Measurements from ENCODE around the gene C11orf52.

C11orf52 gene

GRCh38 chr11:111939836-111940604 is 21.3 kb downstream of the C11orf52 start:
- no peak for DNase-seq

GRCh38 chr11:111941963-111942362 is 23.2 kb downstream of the C11orf52 start:
- DNase-seq = no peak

- DNase-seq = no peak
Measured at GRCh38 chr11:111942829-111943228, 24.1 kb downstream of the C11orf52 start.

GRCh38 chr11:111944139-111944538 is 25.4 kb downstream of the C11orf52 start:
- no peak for DNase-seq

- no peak for DNase-seq
Measured at GRCh38 chr11:111944651-111945051, 25.9 kb downstream of the C11orf52 start.

- DNase-seq = no peak
Measured at GRCh38 chr11:111945198-111945597, 26.5 kb downstream of the C11orf52 start.

- DNase-seq = no peak
Measured at GRCh38 chr11:111946499-111946898, 27.8 kb downstream of the C11orf52 start.

- no peak for DNase-seq
Measured at GRCh38 chr11:111947143-111947542, 28.4 kb downstream of the C11orf52 start.

GRCh38 chr11:111949519-111950426 is 31.1 kb downstream of the C11orf52 start:
- no peak for DNase-seq

- DNase-seq = no peak
Measured at GRCh38 chr11:111951565-111951964, 32.9 kb downstream of the C11orf52 start.

- DNase-seq = no peak
Measured at GRCh38 chr11:111954154-111954553, 35.4 kb downstream of the C11orf52 start.

GRCh38 chr11:111957663-111958444 is 39.1 kb downstream of the C11orf52 start:
- DNase-seq = no peak

GRCh38 chr11:111960916-111961315 is 42.2 kb downstream of the C11orf52 start:
- no peak for DNase-seq

- no peak for DNase-seq
Measured at GRCh38 chr11:111961389-111962300, 42.9 kb downstream of the C11orf52 start.

- DNase-seq = no peak
Measured at GRCh38 chr11:111963931-111964340, 45.2 kb downstream of the C11orf52 start.

GRCh38 chr11:111966678-111967077 is 48.0 kb downstream of the C11orf52 start:
- DNase-seq = no peak

GRCh38 chr11:111967649-111968048 is 48.9 kb downstream of the C11orf52 start:
- no peak for DNase-seq

- no peak for DNase-seq
Measured at GRCh38 chr11:111969344-111969743, 50.6 kb downstream of the C11orf52 start.

GRCh38 chr11:111974446-111974845 is 55.7 kb downstream of the C11orf52 start:
- DNase-seq = no peak

GRCh38 chr11:111975076-111975806 is 56.5 kb downstream of the C11orf52 start:
- no peak for DNase-seq

GRCh38 chr11:111976119-111976766 is 57.5 kb downstream of the C11orf52 start:
- no peak for DNase-seq
